Gastroesophageal sphincter (tissue), 3 donors: ENCODE results near the gene KIF3C.

Experiments used
- EP300 ChIP-seq: sonication (generic); formaldehyde crosslinking; IDR thresholded peaks from one replicate; pipeline ENCODE4 v1.6.1; 2017; ENCODE audit warnings: antibody characterized with exemption, mild to moderate bottlenecking
- TF ChIP-seq, protein P1 (sequence below), 4 experiments: fragments of 200-600 bp in 2 of 4; fragments of 450-650 bp in 2 of 4; sonication (generic) in 1 of 4; IDR thresholded peaks; one replicate each; pipeline ENCODE4 v1.5.1; 2017 to 2019; ENCODE audit warnings: antibody characterized with exemption in 4 of 4, mild to moderate bottlenecking in 2 of 4, moderate library complexity in 2 of 4

DNA sequence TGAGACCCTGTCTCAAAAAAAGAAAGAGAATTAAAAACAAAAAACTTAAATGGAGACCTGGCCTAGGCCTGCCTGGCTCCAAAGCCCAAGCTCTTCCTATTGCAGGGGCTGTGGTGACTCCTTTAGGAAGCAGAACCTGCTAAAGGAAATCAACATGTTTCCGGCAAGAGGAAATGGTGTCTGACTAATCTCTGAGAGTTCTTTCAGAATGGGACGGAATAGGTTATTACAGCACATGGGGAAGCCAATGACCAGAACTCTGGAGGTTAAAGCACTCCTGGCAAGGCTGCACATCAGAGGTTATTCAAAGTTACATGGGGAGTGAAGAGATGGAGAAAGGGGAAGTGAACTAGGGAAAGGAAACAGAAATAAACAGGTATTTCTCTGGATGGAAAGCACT, 21.4 kb downstream of the KIF3C start:
- TF ChIP-seq, protein P1, sequence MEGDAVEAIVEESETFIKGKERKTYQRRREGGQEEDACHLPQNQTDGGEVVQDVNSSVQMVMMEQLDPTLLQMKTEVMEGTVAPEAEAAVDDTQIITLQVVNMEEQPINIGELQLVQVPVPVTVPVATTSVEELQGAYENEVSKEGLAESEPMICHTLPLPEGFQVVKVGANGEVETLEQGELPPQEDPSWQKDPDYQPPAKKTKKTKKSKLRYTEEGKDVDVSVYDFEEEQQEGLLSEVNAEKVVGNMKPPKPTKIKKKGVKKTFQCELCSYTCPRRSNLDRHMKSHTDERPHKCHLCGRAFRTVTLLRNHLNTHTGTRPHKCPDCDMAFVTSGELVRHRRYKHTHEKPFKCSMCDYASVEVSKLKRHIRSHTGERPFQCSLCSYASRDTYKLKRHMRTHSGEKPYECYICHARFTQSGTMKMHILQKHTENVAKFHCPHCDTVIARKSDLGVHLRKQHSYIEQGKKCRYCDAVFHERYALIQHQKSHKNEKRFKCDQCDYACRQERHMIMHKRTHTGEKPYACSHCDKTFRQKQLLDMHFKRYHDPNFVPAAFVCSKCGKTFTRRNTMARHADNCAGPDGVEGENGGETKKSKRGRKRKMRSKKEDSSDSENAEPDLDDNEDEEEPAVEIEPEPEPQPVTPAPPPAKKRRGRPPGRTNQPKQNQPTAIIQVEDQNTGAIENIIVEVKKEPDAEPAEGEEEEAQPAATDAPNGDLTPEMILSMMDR (IDR thresholded peaks at IDR 0.05) = no peak
- no peak for TF ChIP-seq EP300
